ENCODE measurements around the gene SRGAP1.
"Not testable (repeated sequence)": the region's sequence is repeated elsewhere in the genome, so short reads cannot be mapped to it uniquely, and the experiment has no call there.

Gene SRGAP1

DNA sequence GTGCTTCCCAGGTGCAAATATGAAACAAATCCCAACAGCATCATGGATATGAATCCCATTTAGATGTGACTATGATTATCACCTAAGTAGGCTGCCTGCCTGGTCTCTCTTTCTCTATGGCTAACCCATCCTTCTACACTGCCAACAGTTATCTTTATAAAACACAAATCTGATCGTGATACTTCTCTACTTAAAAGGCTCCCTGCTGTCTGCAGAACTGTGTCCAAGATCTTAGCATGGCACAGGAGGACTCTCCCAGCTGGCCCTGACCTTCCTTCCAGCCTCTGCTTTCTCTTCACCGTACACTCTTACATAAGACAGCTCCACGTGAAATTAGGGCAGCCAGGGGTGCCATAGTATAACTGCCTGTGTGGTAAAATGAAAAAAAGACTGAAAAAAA, 3.5 kb upstream of the SRGAP1 start:
- DNase-seq: no peak

DNA sequence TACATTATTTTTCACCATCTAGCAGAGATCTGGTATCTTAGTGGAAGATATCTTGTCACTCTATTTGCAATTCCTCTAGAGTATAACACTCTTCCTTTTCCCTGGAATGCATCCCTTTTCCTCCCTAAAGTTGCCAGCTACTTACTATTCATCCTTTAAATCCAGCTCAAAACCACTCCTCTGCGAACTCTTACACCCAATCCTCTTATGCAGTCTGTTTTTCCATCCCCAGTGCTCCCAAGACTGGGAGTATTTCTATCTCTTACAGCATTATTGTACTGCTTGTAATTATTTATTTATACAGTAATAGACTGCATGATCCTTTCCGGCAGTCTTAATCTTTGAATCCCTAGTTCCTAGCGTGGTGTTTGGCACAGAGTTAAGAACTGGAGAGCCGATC, 2.9 kb upstream of the SRGAP1 start:
- no peak for DNase-seq

DNA sequence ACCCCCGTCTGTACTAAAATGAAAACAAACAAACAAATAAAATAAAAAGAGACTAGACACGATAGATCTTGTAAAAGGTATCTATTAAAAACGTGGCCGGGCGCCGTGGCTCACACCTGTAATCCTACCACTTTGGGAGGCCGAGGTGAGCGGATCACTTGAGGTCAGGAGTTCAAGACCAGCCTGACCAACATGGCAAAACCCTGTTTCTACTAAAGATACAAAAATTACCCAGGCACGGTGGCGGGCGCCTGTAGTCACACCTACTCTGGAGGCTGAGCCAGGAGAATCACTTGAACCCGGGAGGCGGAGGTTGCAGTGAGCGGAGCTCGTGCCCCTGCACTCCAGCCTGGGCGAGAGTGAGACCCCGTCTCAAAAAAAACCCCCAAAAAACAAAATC, 1.8 kb upstream of the SRGAP1 start:
- not testable (repeated sequence) for DNase-seq

DNA sequence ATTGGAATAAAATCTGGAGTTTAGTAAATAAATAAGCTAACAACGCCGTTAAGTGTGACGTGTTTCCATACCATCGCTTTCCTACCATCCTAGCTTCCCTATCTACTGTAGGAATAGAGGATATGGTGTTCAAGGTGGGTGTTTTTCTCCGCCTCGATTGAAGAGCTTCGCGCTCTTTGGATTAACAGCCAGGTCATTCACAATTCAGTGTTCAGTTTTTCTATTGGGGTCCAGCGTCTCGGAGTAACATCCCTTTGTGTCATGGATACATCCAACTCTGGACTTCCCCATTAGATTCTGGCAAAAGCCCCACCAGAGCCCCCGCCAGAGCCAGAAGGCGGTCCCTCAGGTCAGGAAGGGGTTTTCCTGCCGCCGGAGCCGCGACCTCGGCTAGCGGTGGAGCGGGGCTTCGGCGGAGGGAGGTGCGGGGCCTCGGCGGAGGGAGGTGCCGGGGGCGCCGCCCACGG, 1.2 kb upstream of the SRGAP1 start:
- DNase-seq: no peak

DNA sequence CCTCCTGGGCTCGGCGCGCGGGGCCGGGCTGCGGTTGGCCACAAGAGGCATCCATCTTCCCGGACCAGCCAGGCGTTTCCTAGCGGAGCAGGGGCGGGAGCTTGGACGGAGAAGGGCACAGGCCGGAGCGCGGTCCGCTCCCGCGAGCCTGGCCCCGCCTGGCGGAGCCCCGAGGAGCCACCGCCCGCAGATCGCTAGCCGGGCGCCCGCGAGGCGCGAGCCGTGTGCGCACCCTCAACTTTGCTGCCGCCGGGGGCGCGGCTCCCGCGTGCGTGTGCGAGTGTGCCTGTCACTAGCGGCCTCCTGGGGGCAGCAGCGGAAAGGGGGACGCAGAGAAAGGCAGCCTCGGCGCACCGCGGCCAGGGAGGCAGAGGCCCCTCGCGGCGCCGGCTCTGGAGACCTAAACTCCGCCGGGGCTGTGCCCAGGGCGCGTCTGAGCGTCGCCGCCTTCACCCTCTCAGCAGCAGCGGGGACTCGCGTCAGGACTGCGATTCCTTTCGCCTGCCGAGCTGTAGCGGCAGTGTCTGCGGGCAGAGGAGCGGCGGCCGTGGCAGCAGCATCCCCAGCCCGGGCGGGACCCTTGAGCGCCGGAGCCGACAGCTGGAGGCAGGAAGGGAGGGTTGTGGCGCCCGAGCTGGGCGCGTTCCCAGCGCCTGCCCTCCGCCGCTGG, 644 bp upstream of the SRGAP1 start:
- peak; percentile 99 for DNase-seq

DNA sequence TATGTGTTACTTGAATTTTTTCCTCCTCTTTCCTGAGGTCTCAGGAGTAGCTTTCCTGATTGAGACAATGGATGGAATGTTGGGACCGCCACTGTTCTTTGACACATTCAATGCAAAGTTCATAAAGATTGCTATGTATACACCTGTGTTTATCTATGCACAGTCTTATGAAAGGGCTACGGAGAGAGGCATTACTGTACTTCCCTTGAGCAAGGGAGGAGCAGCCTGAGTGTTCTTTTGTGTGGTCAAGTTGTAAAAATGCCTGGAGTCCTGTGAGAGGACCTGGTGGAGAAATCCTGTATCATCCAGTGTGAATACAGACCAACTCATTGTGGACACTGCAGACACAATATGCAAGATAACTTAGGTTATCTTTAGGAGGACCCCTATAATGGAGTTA, 1.2 kb downstream of the SRGAP1 start:
- peak; percentile 54 for DNase-seq

DNA sequence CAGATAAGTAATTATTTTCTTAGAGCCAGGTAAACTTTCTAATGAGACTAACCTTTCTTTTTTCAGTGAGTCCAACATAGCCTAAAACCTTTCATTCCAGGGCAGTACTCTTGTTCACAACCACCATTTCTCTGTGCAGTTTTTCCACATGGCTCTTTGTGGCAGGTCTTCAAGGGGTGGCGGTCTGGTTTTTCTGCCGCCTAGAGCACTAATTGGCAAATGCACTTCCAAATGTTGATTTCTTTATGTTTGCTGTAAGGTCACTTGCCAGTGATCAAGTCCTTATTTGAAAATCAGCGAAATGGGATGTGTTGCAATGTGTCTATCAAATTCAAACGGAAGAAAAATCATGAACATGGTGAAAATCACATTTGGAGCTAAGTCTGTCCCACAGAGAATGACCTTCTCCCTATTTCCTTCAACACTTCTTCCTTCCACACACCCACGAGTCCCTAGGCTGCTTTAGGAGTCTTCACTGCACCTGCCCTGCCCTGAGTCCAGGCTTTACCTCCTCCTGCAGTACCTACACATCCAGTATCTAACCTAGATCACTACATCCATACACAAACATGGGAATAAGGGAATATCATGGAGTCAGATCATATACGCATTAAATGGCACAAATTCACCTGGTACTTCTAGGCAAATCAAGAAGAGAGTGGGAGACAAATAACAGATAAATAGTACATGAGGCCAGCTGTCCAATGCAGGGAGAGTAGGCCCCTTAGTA, 1.9 kb downstream of the SRGAP1 start:
- DNase-seq: no peak

DNA sequence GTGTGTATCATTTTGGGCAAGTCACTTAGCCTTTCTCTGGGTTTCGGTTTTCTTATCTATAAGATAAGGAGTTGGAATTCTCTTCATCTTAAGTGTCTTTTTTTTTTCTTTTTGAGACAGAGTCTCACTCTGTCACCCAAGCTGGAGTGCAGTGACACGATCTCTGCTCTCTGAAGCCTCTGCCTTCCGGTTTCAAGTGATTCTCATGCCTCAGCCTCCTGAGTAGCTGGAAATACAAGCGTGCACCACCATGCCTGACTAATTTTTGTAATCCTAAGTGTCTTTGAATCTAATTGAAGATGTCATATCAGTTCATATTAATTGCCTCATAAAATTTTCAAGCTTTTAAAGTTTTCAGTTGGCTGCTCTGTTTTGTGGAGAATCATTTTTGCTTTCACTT, 4.0 kb downstream of the SRGAP1 start:
- DNase-seq: no peak

DNA sequence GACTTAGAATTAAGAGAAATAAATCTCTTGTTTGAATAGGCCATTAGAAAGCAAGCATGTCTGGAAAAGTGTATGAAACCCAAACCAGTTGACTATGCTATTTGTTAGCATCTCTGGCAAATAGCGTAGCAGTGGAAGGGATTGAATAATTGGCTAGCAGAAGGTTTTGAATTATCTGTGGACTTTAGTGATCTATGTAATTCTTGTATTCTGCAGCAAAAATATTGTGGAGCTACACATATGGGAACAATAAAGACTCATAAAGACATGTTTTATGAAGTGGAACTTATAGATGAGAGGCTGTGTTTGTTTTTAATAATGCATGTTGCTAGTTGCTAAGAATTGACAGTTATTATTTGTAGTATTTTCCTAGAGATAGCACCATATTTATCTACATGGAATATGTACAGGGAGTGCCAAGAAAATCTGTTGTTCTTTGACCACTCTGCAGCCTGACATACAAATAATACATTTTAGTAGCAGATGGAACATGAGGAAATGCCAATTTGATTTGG, 4.7 kb downstream of the SRGAP1 start:
- no peak for DNase-seq

DNA sequence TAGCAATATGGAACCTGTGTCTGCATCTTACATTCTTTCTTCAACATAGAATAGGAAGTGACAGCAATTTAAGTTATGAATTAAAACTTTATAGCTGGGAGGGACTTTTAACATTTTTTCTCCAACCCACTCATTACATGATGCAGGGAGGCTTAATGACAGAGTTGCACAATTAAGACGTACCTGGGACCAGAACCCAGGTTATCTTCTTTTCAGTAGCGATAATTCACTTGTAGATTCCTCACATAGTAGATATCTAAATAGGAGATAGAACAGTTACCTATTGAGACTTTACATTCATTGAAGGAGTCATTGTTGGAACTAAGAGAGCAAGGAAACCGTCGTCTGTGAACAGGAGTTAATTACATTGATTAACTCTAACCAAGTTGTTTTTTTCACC, 5.1 kb downstream of the SRGAP1 start:
- DNase-seq: no peak

DNA sequence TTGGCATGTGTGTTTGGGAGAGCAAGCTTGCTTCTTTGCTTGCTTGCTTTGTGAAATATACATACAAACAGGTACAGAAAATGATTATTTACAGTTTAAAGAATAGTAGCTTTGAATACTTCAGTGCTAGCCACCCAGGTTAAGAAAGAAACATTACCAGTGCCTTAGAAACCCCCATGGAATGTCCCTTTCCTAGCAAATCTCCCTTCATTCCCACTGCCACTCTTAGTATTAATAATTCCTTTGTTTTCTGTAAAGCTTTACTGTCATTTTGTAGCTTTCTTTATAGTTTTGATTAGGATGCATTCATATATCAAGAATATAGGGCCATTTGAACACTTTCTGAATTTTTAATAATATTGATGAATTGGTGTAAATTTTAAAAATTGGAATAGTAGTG, 9.5 kb downstream of the SRGAP1 start:
- no peak for DNase-seq

DNA sequence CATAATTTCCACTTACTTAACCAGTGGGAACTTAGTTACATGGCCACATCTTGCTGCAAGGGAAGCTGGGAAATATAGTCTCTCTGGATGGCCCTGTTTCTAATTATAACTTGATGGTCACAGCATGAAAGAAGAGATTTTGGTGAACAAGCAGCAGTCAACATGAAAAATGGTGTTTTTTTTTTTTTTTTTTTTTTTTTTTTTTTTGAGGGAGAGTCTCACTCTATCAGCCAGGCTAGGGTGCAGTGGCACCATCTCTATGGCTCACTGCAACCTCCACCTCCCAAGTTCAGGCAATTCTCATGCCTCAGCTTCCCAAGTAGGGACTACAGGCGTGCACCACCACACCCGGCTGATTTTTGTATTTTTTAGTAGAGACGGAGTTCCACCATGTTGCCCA, 10.8 kb downstream of the SRGAP1 start:
- DNase-seq: no peak

DNA sequence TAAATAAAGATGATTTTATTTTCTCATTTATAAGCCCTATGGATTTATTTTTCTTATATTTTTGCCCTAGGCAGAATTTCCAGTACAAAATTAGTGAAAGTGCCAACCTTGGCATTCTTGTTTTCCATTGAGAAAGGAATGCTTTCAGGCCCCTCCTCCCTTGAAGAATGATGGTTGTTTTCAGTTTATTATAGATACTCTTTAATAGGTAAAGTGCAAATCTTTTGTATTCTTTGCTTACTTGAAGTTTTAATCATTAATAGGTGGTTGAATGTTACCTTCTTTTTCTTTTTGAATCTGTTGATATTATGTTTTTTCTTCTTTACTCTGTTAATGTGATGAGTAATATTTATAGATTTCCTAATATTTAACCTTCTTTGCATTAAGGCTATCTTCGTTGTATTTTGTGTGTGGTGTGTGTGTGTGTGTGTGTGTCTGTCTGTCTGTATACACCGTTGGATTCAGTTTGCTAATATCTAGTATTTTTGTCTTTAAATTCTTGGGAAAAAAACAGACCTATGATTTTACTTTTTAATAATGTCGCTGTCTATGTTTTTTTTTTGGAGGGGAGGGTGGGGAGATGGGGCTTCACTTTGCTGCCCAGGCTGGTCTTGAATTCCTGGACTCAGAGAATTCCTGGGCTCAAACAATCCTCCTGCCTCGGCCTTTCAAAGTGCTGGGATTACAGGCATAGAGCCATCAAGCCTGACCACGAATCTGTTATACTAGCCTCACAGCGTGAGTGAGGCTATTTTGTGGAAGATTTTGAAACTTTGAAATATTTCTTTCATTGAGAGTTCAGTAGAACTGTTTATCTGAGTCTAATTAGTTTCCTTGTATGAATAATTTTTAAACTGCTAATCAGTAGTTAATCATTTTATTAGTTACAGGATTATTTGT, 13.5 kb downstream of the SRGAP1 start:
- no peak for DNase-seq

DNA sequence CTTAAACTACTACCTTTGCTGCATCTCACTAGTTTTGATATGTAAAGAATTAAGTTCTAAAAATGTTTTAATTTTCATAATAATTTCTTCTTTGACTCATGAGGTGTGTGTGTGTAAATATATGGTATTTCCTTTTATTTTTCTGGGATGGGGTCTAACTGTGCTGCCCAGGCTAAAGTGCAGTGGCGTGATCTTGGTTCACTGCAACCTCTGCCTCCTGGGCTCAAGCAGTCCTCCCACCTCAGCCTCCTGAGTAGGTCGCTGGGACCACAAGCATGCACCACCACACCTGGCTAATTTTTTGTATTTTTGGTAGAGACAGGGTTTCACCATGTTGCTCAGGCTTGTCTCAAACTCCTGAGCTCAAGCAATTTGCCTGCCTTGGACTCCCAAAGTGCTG, 15.4 kb downstream of the SRGAP1 start:
- not testable (repeated sequence) for DNase-seq

DNA sequence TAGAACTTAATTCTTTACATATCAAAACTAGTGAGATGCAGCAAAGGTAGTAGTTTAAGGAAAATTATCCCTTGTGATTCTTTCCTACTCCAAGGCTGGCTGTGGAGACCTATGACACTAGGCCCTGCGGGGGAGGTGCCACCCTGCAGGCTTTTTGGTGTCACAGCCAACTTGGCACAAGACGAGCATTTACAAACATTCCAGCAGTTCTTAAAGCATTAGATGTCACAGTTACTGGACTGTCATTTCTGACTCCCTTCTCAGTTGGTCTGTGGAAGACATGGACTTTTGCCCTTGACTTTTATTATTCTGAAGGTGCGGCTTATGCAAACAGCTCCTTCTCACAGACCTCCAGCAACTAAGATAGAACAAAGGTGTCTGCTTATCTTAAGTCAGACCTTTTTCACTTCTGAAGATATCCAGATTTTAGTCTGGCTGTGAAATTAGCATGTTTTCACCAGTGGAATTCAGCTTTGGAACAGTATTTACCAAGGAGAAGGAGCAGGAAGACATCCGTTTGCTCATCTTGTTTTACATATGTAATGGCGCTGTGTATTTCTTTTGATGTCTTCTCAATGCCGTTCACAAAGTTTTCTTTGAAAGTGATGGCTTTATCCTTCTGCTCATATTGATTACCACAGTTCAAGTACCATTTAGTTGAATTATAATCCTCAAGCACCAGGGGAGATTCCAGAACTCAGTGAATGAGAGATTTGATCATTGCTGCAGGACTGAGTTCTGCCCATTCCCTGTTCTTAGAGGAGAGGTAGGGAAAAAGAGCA, 17.9 kb downstream of the SRGAP1 start:
- no peak for DNase-seq

DNA sequence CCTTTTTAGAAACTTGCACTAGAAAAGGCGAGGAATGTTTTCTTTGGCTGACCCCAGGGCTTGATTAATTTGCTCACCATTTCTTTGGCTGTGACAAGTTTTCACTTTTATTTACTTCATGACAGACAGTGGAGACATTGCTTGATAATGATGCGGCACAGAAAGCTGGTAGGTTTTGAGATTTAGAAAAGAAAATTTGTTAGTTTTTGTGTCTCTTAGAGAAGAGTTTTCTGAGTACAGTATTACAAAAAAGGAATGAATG, 18.4 kb downstream of the SRGAP1 start:
- DNase-seq: no peak

DNA sequence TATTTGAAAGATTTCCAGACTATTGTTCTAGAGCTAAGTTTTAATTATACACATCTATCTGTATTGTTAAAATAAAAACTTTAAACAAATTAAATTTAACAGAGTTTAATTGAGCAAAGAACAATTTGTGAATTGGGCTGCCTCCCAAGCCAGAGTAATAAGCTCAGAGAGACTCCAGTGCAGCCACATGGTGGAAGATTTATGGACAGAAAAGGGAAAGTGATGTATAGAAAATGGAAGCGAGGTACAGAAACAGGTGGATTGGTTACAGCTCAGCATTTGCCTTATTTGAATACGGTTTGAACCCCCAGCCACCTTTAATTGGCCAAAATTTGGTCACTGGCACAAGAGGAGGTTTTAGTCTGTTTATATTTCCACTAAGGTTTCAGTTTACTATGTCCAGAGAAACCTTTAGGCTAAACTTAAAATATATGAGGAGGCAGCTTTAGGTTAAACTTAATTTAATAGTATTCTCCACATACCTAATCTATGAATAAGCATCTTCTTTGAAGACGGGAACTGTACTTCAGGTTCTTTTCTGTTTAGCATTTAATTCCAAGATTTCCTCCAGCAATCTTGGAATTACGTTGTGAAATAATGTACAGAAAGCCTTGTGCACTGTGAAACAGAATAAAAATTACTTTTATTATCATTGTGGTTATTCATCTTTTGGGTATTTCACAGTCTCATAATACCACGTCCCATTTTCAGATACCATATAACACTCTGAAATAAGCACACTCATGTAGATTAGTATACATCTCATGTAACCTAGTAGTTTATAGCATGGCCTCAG, 19.4 kb downstream of the SRGAP1 start:
- no peak for DNase-seq

DNA sequence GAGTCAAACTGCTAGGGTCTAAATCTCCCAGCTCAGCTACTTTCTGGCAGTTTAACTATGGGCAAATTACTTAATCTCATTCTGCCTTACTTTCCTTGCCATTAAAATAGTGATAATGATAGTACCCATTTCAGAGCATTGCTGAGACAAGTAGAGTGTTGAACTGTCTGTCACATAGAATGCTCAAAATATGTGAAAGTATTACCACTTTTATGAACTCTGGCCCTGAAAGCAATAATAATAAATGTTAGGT, 19.9 kb downstream of the SRGAP1 start:
- DNase-seq: no peak

DNA sequence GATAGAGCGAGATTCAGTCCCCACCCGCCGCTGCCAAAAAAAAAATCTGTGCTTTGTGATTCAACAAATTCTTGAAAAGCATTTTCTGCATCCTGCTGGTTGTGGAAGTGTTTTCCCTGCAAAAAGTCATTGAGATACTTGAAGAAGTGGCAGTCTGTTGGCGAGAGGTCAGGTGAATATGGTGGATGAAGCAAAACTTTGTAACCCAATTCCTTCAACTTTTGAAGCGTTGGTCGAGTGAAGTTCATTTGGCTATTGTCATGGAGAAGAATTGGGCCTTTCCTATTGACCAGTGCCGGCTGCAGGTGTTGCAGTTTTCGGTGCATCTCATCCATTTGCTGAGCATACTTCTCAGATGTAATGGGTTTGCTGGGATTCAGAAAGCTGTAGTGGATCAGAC, 20.9 kb downstream of the SRGAP1 start:
- no peak for DNase-seq

DNA sequence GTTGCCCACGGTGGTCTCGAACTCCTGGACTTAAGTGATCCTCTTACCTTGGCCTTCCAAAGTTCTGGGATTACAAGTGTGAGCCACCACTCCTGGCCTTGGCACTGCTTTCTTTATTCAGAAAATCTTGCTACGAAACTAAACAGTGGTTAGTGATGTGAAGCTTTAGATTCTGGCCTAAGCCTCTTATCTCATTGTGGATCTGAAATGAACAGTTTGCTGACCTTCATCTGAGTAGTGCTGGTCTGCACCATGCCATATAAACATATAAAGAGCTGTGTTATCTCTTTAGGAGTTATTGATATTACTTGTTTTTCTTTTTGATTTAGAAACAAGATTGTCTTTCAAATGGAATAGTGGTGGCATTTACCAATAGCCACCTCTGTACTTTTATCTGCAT, 22.6 kb downstream of the SRGAP1 start:
- no peak for DNase-seq

DNA sequence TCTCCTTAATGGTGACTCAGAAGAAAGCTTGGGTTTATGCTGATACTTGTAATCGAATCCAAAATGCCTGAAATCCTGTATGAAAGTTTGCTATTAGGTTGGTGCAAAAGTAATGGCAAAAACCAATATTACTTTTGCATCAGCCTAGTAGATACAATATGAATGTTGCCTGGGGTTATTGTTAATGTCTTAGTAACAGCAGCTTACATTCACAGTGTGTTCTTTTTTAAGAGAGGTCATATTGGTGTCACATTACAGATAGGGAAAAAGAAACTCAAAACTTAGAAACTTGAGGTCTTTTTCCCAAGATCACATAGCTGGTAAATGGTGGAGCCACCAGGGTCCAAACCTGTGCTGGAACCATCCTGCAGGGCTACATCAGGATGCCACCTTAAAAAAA, 25.2 kb downstream of the SRGAP1 start:
- DNase-seq: no peak

DNA sequence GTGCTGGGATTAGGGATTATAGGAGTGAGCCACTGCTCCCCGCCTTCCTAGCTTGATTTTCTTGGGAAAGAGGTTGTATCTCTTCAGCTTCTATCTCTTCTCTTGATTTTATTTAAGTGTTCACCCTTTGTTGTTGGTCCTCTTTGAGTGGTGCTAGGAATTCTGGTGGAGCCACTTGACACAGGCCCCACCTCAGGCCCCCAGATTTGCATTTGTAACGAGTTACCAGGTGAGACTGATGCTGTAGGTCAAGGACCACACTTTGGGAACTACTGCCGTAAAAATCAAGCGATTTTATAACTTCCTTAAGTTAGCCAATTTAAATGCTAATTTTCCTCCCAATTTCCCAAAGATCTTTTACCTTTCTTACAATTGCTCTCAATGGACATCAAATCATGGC, 26.3 kb downstream of the SRGAP1 start:
- no peak for DNase-seq
